Fibroblast of lung (primary cell): ENCODE data around the gene CHMP6. TPM values are rescaled to one million over a fixed set of nuclear protein-coding genes. Genes with fewer than 3 reads are reported as not detected.

Source experiments
- DNase-seq, 2 donors: peaks; one replicate each; pipeline versions ENCODE4 v3.0.0 to v3.0.0-alpha.2; 2010; ENCODE audit warnings: low read depth in 2 of 2
- H2AFZ ChIP-seq: 2 replicates; pipeline ENCODE4 v1.5.1; 2012; ENCODE audit warnings: low read length, control low read depth, inconsistent platforms
- H3K27ac ChIP-seq: 2 replicates; pipeline ENCODE4 v1.5.1; 2011; ENCODE audit warnings: low read length, control low read depth; ENCODE audit not compliant: insufficient read depth
- H3K27me3 ChIP-seq: 2 replicates; pipeline ENCODE4 v1.5.1; 2011; ENCODE audit warnings: mild to moderate bottlenecking, low read length; ENCODE audit not compliant: control insufficient read depth, insufficient read depth
- H3K36me3 ChIP-seq: 2 replicates; pipeline ENCODE4 v1.5.1; 2011; ENCODE audit warnings: low read length; ENCODE audit not compliant: control insufficient read depth, insufficient read depth
- H3K4me1 ChIP-seq: 2 replicates; pipeline ENCODE4 v1.5.1; 2011; ENCODE audit warnings: low read length; ENCODE audit not compliant: control insufficient read depth, insufficient read depth; ENCODE audit errors: extremely low read depth
- H3K4me2 ChIP-seq: 2 replicates; pipeline ENCODE4 v1.5.1; 2011; ENCODE audit warnings: low read length, control low read depth; ENCODE audit not compliant: insufficient read depth; ENCODE audit errors: extremely low read depth
- H3K4me3 ChIP-seq, 4 experiments: fragments of 200-600 bp in 1 of 4; sonication (generic) in 1 of 4; replicated peaks in 1 of 4; 2 replicates each; pipeline ENCODE4 v1.5.1; 2011 to 2016; ENCODE audit warnings: low read length in 4 of 4, low read depth in 3 of 4, mild to moderate bottlenecking in 3 of 4, control low read depth in 2 of 4, inconsistent platforms in 1 of 4, mixed read lengths in 1 of 4; ENCODE audit not compliant: insufficient read depth in 1 of 4; ENCODE audit errors: control extremely low read depth in 1 of 4
- H3K79me2 ChIP-seq: 2 replicates; pipeline ENCODE4 v1.5.1; 2012; ENCODE audit warnings: mild to moderate bottlenecking, low read length, inconsistent platforms; ENCODE audit not compliant: control insufficient read depth, insufficient read depth
- H3K9ac ChIP-seq: 2 replicates; pipeline ENCODE4 v1.5.1; 2011; ENCODE audit warnings: mild to moderate bottlenecking, low read length, control low read depth; ENCODE audit not compliant: insufficient read depth
- H3K9me3 ChIP-seq: 2 replicates; pipeline ENCODE4 v1.5.1; 2012; ENCODE audit warnings: low read depth, low read length; ENCODE audit not compliant: control insufficient read depth, insufficient read depth
- H4K20me1 ChIP-seq: 2 replicates; pipeline ENCODE4 v1.5.1; 2011; ENCODE audit warnings: low read length; ENCODE audit not compliant: control insufficient read depth, insufficient read depth; ENCODE audit errors: extremely low read depth
- CTCF ChIP-seq, 2 donors: IDR thresholded peaks in 1 of 2; conservative IDR thresholded peaks in 1 of 2; 1 replicate in 1 of 2; 2 replicates in 1 of 2; pipeline ENCODE4 v1.5.1; 2011 to 2012; ENCODE audit warnings: low read length in 2 of 2, control low read depth in 1 of 2, inconsistent platforms in 1 of 2, low read depth in 1 of 2, mild to moderate bottlenecking in 1 of 2
- EZH2 ChIP-seq: IDR thresholded peaks from 2 replicates; pipeline ENCODE4 v1.5.1; 2012; ENCODE audit warnings: low read length, control low read depth, mild to moderate bottlenecking; ENCODE audit errors: missing control alignments
- polyA plus RNA-seq, 2 donors: library from polyadenylated mRNA; depleted of rRNA in 1 of 2; stranded (reverse) in 1 of 2; unstranded in 1 of 2; fragments of >200 nt; gene quantifications; 2 replicates each; pipeline ENCODE4 v1.2.1, GENCODE V29; 2011 to 2012; ENCODE audit warnings: missing spikeins in 1 of 2
- total RNA-seq: library from RNA; depleted of rRNA; stranded (reverse); fragments of >200 nt; gene quantifications from 2 replicates; pipeline ENCODE4 v1.2.1, GENCODE V29; 2014

The CHMP6 gene
- total and polyA plus RNA-seq, 2 donors (not counting 1 experiment from before 2014, with no cell fraction given): 11.2 to 30.1 TPM

GRCh38 chr17:80968602-80969029 is 23.0 kb upstream of the CHMP6 start:
- peak overlapping the region; percentile 8 for H3K4me2 ChIP-seq
- DNase-seq: peak; percentile 32 to 53

GRCh38 chr17:80969030-80969673 is 22.5 kb upstream of the CHMP6 start:
- no peak overlapping the region for H3K27ac ChIP-seq
- no peaks in the 10 kb centered on the region for H4K20me1 ChIP-seq
- no peak for DNase-seq
- H3K4me3 ChIP-seq: no peak overlapping the region
- peaks cover 2% of the 10 kb centered on the region for H3K36me3 ChIP-seq
- TF ChIP-seq EZH2 (no peak), CTCF (conservative IDR thresholded peaks at IDR 0.05 in 1 of 2, IDR thresholded peaks at IDR 0.05 in 1 of 2; ENCODE audit: low read depth in 1 of 2, low read length in 2 of 2) (no peak)
- no peaks in the 10 kb centered on the region for H3K79me2 ChIP-seq
- no peak overlapping the region for H2AFZ ChIP-seq
- H3K4me1 ChIP-seq: peaks cover 13% of the 10 kb centered on the region
- no peaks in the 10 kb centered on the region for H3K27me3 ChIP-seq
- peak overlapping the region; percentile 13 for H3K9ac ChIP-seq
- no peaks in the 10 kb centered on the region for H3K9me3 ChIP-seq
- no peak overlapping the region for H3K4me2 ChIP-seq

More at GRCh38 chr17:80968602-80969029, 23.0 kb upstream of the CHMP6 start:
- H3K4me1 ChIP-seq: peaks cover 13% of the 10 kb centered on the region
- no peak for TF ChIP-seq EZH2
- no peaks in the 10 kb centered on the region for H3K27me3 ChIP-seq
- no peak overlapping the region for H2AFZ ChIP-seq
- no peaks in the 10 kb centered on the region for H4K20me1 ChIP-seq
- H3K79me2 ChIP-seq: no peaks in the 10 kb centered on the region
- peak overlapping the region; percentile 13 for H3K9ac ChIP-seq
- no peaks in the 10 kb centered on the region for H3K9me3 ChIP-seq
- no peak overlapping the region for H3K27ac ChIP-seq
- H3K36me3 ChIP-seq: peaks cover 2% of the 10 kb centered on the region
- no peak overlapping the region for H3K4me3 ChIP-seq

GRCh38 chr17:80969674-80970043 is 22.0 kb upstream of the CHMP6 start:
- Histone ChIP-seq H3K27me3 (no peaks in the 10 kb centered on the region), H4K20me1 (no peaks in the 10 kb centered on the region), H3K9me3 (no peaks in the 10 kb centered on the region), H3K9ac (no peak overlapping the region), H3K4me3 (no peak overlapping the region), H3K4me2 (no peak overlapping the region), H2AFZ (no peak overlapping the region), H3K79me2 (no peaks in the 10 kb centered on the region), H3K4me1 (peaks cover 13% of the 10 kb centered on the region), H3K27ac (no peak overlapping the region), H3K36me3 (no peaks in the 10 kb centered on the region)
- no peak for TF ChIP-seq EZH2
- TF ChIP-seq CTCF (conservative IDR thresholded peaks at IDR 0.05 in 1 of 2, IDR thresholded peaks at IDR 0.05 in 1 of 2; ENCODE audit: low read depth in 1 of 2, low read length in 2 of 2): no peak
- no peak for DNase-seq
